Peyer's patch (tissue), 4 donors: Measurements from ENCODE around the gene TFF2. TPM values are rescaled to one million over a fixed set of nuclear protein-coding genes. Genes with fewer than 3 reads are reported as not detected.

ENCODE experiments used
- DNase-seq, 3 donors: peaks; one replicate each; pipeline ENCODE4 v3.0.0-alpha.2; 2017 to 2019
- H3K27ac ChIP-seq, 4 donors: fragments of 200-600 bp; sonication (generic); one replicate each; pipeline ENCODE4 v1.5.1; 2016 to 2019
- H3K27me3 ChIP-seq, 2 donors: fragments of 200-600 bp; sonication (generic); one replicate each; pipeline ENCODE4 v1.5.1; 2019
- H3K36me3 ChIP-seq, 3 donors: fragments of 200-600 bp; sonication (generic); one replicate each; pipeline ENCODE4 v1.5.1; 2016 to 2019
- H3K4me1 ChIP-seq, 4 donors: fragments of 200-600 bp; sonication (generic); one replicate each; pipeline ENCODE4 v1.5.1; 2016 to 2019
- H3K4me3 ChIP-seq, 4 donors: fragments of 200-600 bp; sonication (generic); 1 replicate in 3 of 4; 2 replicates in 1 of 4; pipeline ENCODE4 v1.5.1; 2016 to 2019; ENCODE audit warnings: mild to moderate bottlenecking in 1 of 4
- H3K9me3 ChIP-seq, 4 donors: fragments of 200-600 bp; sonication (generic); one replicate each; pipeline ENCODE4 v1.5.1; 2016 to 2019; ENCODE audit warnings: mild to moderate bottlenecking in 1 of 4
- CTCF ChIP-seq, 6 experiments: fragments of 450-650 bp in 4 of 6; fragments of 200-600 bp in 2 of 6; sonication (generic) in 1 of 6; IDR thresholded peaks; one replicate each; pipeline ENCODE4 v1.5.1; 2017 to 2019; ENCODE audit warnings: antibody characterized with exemption in 6 of 6, mild to moderate bottlenecking in 3 of 6, moderate library complexity in 1 of 6
- POLR2A ChIP-seq, 2 donors: fragments of 450-650 bp; IDR thresholded peaks; one replicate each; pipeline ENCODE4 v1.5.1; 2017; ENCODE audit warnings: antibody characterized with exemption in 2 of 2, mild to moderate bottlenecking in 2 of 2, moderate library complexity in 2 of 2
- total RNA-seq, 4 donors: library from RNA; depleted of rRNA; stranded (reverse); fragments of >200 nt; gene quantifications; one replicate each; pipeline ENCODE4 v1.1.0, GENCODE V29; 2016

Gene TFF2
- total RNA-seq, 4 donors from 2014 or later: 6.7 TPM; not detected in 3

DNA sequence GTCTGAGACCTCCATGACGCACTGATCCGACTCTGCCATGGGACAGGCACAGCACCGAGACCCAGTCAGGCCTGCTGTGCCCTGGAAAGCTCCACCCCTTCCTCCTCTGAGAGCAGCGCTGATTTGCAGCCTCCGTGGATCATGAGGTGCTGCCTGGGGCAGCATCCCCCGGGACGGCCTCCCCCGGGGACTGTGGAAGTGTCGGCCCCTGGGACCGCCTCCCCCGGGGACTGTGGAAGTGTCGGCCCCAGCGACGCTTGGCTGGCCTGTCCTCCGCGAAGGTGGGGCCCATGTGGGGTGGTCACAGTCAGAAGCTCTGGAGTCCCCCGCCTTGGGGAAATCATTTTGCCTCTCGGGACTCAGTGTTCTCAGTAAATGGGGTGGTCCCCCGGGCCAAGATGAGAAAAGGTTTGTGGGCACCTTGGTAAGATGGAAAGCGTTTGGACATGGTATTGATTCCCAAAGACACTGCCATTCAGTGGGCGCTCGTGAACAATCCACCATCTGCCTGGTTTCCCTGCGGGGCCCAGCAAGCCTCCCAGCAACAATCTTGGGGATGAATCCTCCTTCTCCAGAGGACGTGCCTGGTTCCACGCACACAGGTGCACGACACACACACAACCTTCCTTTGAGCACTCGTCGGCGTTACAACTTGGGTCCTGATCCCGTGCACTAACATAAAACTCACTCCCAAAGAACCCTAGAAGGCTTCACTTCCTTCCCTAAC, 3.0 kb downstream of the TFF2 start:
- H3K4me1 ChIP-seq: no peaks in the 10 kb centered on the region
- no peak for TF ChIP-seq POLR2A (IDR thresholded peaks at IDR 0.05)
- TF ChIP-seq CTCF (IDR thresholded peaks at IDR 0.05): no peak
- DNase-seq: no peak
- H3K36me3 ChIP-seq: no peaks in the 10 kb centered on the region
- no peak overlapping the region for H3K27ac ChIP-seq
- no peaks in the 10 kb centered on the region for H3K27me3 ChIP-seq
- no peak overlapping the region for H3K4me3 ChIP-seq
- H3K9me3 ChIP-seq: no peaks in the 10 kb centered on the region

DNA sequence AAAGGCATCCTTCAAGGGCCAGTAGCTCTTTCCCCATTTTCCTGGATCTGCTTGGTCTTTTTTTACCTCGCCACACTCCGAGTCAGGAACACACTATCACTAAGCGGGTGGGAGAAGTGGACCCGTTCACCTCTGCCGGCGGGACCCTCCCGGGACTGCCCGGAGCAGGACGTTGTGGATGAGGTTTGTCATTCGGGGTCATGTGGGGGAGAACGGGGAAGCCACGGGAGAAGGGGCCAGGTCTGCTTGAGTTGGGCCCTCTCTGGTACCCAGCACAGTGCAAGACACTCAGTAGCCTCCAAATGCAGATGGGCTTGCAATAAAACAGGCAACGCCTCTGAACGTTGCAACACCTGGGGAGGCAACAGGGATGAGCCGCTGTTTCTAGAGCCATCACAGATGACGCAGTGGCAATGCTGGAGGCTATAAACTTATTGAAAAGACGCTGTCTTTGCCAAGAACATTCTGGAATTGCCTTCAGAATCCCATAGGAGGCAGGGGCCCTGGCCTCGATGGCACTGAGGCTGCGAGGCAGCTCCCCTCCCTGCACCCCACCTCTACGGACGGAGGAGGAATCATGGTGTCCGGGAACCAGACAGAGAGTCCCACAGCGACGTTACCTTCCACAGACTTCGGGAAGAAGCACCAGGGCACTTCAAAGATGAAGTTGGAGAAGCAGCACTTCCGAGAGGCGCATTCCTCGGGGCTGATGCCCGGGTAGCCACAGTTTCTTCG, 3.8 kb downstream of the TFF2 start:
- no peak for DNase-seq
- Histone ChIP-seq H3K4me1 (no peaks in the 10 kb centered on the region), H3K9me3 (no peaks in the 10 kb centered on the region), H3K4me3 (no peak overlapping the region), H3K27ac (no peak overlapping the region), H3K27me3 (no peaks in the 10 kb centered on the region), H3K36me3 (no peaks in the 10 kb centered on the region)
- TF ChIP-seq CTCF (IDR thresholded peaks at IDR 0.05): no peak
- TF ChIP-seq POLR2A (IDR thresholded peaks at IDR 0.05): no peak

- no peak overlapping the region for H3K27ac ChIP-seq
- DNase-seq: no peak
- H3K4me1 ChIP-seq: no peaks in the 10 kb centered on the region
- no peaks in the 10 kb centered on the region for H3K9me3 ChIP-seq
- H3K36me3 ChIP-seq: no peaks in the 10 kb centered on the region
- TF ChIP-seq CTCF (IDR thresholded peaks at IDR 0.05) (no peak), POLR2A (IDR thresholded peaks at IDR 0.05) (no peak)
- H3K4me3 ChIP-seq: no peak overlapping the region
- no peaks in the 10 kb centered on the region for H3K27me3 ChIP-seq
Measured at GRCh38 chr21:42346441-42346840, 4.4 kb downstream of the TFF2 start.

DNA sequence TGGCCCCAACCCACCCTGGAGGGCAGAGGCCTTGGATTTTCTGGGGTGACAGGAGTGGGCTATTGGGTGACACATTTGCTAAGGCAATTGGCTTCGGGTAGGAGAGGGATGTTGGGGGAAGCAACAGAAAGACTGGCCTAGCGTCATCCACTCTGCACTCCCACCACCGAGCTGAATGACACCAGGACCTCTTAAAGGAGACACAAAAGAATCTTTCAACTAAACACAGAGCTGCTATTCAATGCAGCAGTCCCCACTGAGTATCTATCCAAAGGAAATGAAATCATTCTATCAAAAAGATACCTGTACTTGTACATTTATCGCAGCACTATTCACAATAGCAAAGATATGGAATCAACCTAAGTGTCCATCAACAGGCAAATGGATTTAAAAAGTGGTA, 6.2 kb downstream of the TFF2 start:
- Histone ChIP-seq H3K27me3 (no peaks in the 10 kb centered on the region), H3K4me3 (no peak overlapping the region), H3K27ac (no peak overlapping the region), H3K36me3 (no peaks in the 10 kb centered on the region), H3K9me3 (no peaks in the 10 kb centered on the region), H3K4me1 (no peaks in the 10 kb centered on the region)
- no peak for DNase-seq
- TF ChIP-seq CTCF (IDR thresholded peaks at IDR 0.05) (no peak), POLR2A (IDR thresholded peaks at IDR 0.05) (no peak)

DNA sequence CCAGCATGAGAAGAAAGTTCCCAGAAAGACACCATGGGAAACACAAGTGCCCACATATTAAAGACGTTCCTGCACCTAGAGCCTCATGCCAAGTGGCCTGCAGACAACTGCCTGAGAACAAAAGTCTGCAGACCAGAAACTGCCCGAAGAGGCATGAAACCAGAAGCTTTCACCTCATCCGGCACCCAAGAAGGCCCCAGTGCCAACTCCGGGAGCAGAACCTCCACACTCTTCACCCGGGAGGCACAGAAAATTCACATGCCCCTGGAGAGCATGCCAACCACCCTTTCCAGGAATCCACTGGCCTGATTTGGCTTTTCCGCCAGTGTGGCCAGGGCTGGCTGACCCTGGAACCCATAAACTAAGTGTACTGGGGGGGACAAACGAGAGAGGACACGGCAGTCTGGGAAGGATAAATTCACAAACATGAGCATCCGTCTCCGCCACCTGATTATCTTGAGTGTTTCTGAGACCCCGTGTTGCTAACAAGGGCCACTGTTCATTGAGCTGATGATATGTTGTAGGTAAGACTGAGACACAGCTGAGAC, 6.8 kb downstream of the TFF2 start:
- Histone ChIP-seq H3K9me3 (no peaks in the 10 kb centered on the region), H3K36me3 (no peaks in the 10 kb centered on the region), H3K4me1 (no peaks in the 10 kb centered on the region), H3K27ac (no peak overlapping the region), H3K4me3 (no peak overlapping the region), H3K27me3 (no peaks in the 10 kb centered on the region)
- TF ChIP-seq CTCF (IDR thresholded peaks at IDR 0.05) (no peak), POLR2A (IDR thresholded peaks at IDR 0.05) (no peak)
- no peak for DNase-seq
